H1 (cell line): ENCODE measurements around the gene GMIP. TPM values are rescaled to one million over a fixed set of nuclear protein-coding genes. Genes with fewer than 3 reads are reported as not detected.

Experiments
- ASH2L ChIP-seq: fragments of 200-600, 300-600 bp; sonication (generic); IDR thresholded peaks from one replicate; pipeline ENCODE4 v1.7.1; 2017; ENCODE audit warnings: low read length
- BACH1 ChIP-seq: IDR thresholded peaks from 2 replicates; pipeline ENCODE4 v1.6.1; 2012; ENCODE audit warnings: low read length, improper control_type of control experiment
- CBX8 ChIP-seq: fragments of 300-800, 300-1000 bp; sonication (generic); IDR thresholded peaks from 2 replicates; pipeline ENCODE4 v1.7.1; 2016; ENCODE audit warnings: low read depth, low read length, borderline replicate concordance
- POU5F1 ChIP-seq: IDR thresholded peaks from 2 replicates; pipeline ENCODE4 v1.6.1; 2011; ENCODE audit warnings: low read depth, mild to moderate bottlenecking, low read length, moderate library complexity
- RAD21 ChIP-seq, 2 experiments: IDR thresholded peaks in 1 of 2; conservative IDR thresholded peaks in 1 of 2; 2 replicates each; pipeline ENCODE4 v1.6.1; 2011; ENCODE audit warnings: low read depth in 2 of 2, low read length in 2 of 2, improper control_type of control experiment in 1 of 2, inconsistent platforms in 1 of 2, mild to moderate bottlenecking in 1 of 2, moderate library complexity in 1 of 2
- RNF2 ChIP-seq: fragments of 200-900, 300-1000 bp; sonication (generic); IDR thresholded peaks from 2 replicates; pipeline ENCODE4 v1.7.1; 2016; ENCODE audit warnings: borderline replicate concordance, low read depth, mild to moderate bottlenecking, antibody characterized with exemption, low read length; ENCODE audit not compliant: poor library complexity, severe bottlenecking; ENCODE audit errors: missing control alignments
- SRF ChIP-seq: IDR thresholded peaks from 2 replicates; pipeline ENCODE4 v1.6.1; 2011; ENCODE audit warnings: mild to moderate bottlenecking, low read depth, low read length, moderate library complexity
- TEAD4 ChIP-seq: IDR thresholded peaks from 2 replicates; pipeline ENCODE4 v1.6.1; 2012; ENCODE audit warnings: low read depth, low read length, inconsistent platforms, mixed read lengths
- polyA plus RNA-seq, 7 experiments: library from polyadenylated mRNA; depleted of rRNA in 3 of 7; stranded (reverse) in 5 of 7; unstranded in 2 of 7; fragments of >200 nt in 5 of 7; fragments of 200-250 nt in 2 of 7; gene quantifications; 1 replicate in 5 of 7; 2 replicates in 1 of 7; 4 replicates in 1 of 7; pipeline versions ENCODE4 v1.2.1 to v1.2.3, GENCODE V29; 2011 to 2013; ENCODE audit warnings: missing spikeins in 2 of 7, mixed read lengths in 2 of 7
- total RNA-seq: library from RNA; stranded (reverse); fragmentation: NEBNext Ultra II Directional; extraction: Animal tissue kit (Norgen Biotek cat#: 25700); gene quantifications from 2 replicates; pipeline ENCODE4 v1.2.1, GENCODE V29; 2021

Gene GMIP
- total and polyA plus RNA-seq, 2 of the 8 experiments (the other 6 are each of a cell fraction or from before 2014, with no cell fraction given) = 5.7 to 18.1 TPM

DNA sequence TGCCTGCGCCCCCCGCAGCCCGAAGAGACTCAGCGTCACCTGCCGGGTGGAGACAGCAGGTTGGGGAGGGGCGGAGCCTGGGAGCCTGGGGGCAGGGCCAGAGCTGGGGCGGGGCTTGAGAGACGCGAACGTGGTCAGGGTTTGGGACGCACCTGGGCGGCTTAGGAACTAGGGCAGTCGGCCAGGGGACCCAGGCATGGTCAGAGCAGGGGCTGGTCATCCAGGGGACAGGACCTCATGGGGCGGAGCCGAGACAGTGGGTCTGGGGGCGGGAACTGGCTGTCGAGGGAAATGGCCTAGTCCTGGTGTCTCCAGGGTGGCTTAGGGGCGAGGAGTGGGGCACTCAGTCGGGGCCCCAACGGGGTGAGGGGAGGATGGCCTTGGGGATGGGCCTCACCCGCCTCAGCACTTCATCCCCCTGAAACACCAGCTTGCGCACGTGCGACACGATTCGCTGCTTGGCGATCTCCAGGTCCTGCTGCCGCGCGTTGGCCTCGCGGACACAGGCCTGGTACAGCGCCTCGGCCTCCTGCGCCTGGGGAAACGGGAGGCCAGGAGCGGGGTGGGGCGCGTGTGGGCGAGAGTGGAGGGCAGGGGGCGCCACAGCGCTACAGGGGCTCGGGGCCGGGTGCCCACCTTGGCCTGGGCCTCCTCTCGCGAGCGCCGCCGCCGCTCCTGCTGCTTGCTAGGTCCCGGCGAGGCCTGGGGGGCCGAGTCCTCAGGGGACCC is 5.8 kb downstream of the GMIP start (continued):
- no peak for TF ChIP-seq RNF2
- peak in 1 of 2 experiments; percentile 48; a peak in 3 of 4 replicates for TF ChIP-seq RAD21 (IDR thresholded peaks at IDR 0.05 in 1 of 2, conservative IDR thresholded peaks at IDR 0.05 in 1 of 2; ENCODE audit: low read depth in 2 of 2, low read length in 2 of 2)
- TF ChIP-seq TEAD4 = no peak
- TF ChIP-seq BACH1 = no peak
- no peak for TF ChIP-seq POU5F1
- no peak for TF ChIP-seq SRF
- peak; percentile 10 for TF ChIP-seq ASH2L
- TF ChIP-seq CBX8 = no peak
